CD14-positive monocyte (primary cell): ENCODE results near the gene STARD10. TPM values are rescaled to one million over a fixed set of nuclear protein-coding genes. Genes with fewer than 3 reads are reported as not detected.
A peak's percentile ranks its signal among the peaks of the same experiment; 100 is the strongest.

ENCODE experiments used
- DNase-seq, 3 donors: peaks; one replicate each; pipeline ENCODE4 v3.0.0-alpha.2; 2011 to 2022
- H2AFZ ChIP-seq: 2 replicates; pipeline ENCODE4 v1.6.0; 2012; ENCODE audit warnings: mild to moderate bottlenecking, low read depth, low read length, inconsistent platforms; ENCODE audit not compliant: insufficient read depth, poor library complexity, severe bottlenecking
- H3K27ac ChIP-seq, 2 donors: 1 replicate in 1 of 2; 2 replicates in 1 of 2; pipeline ENCODE4 v1.5.1; 2012 to 2013; ENCODE audit warnings: low read length in 2 of 2, control low read depth in 1 of 2, inconsistent platforms in 1 of 2, low read depth in 1 of 2, mild to moderate bottlenecking in 1 of 2
- H3K27me3 ChIP-seq, 2 donors: one replicate each; pipeline versions ENCODE4 v1.6.0 to v1.6.1; 2011 to 2013; ENCODE audit warnings: low read length in 2 of 2; ENCODE audit not compliant: control insufficient read depth in 2 of 2, insufficient read depth in 2 of 2
- H3K36me3 ChIP-seq, 2 donors: replicated peaks in 1 of 2; 1 replicate in 1 of 2; 2 replicates in 1 of 2; pipeline versions ENCODE4 v1.5.1 to v1.6.1; 2012 to 2013; ENCODE audit warnings: low read length in 2 of 2, control low read depth in 1 of 2, inconsistent platforms in 1 of 2, mild to moderate bottlenecking in 1 of 2; ENCODE audit not compliant: insufficient read depth in 2 of 2, control insufficient read depth in 1 of 2
- H3K4me1 ChIP-seq, 2 donors: 1 replicate in 1 of 2; 2 replicates in 1 of 2; pipeline versions ENCODE4 v1.5.1 to v1.6.1; 2012 to 2013; ENCODE audit warnings: low read length in 2 of 2, control low read depth in 1 of 2, inconsistent platforms in 1 of 2, mild to moderate bottlenecking in 1 of 2, moderate library complexity in 1 of 2; ENCODE audit not compliant: insufficient read depth in 2 of 2, control insufficient read depth in 1 of 2
- H3K4me2 ChIP-seq: replicated peaks from 2 replicates; pipeline ENCODE3; 2012; ENCODE audit warnings: low read length, moderate library complexity, mild to moderate bottlenecking; ENCODE audit not compliant: poor library complexity, severe bottlenecking; ENCODE audit errors: extremely low read depth
- H3K4me3 ChIP-seq, 3 experiments: fragments of 200-600 bp in 1 of 3; sonication (generic) in 1 of 3; replicated peaks in 1 of 3; 1 replicate in 2 of 3; 2 replicates in 1 of 3; pipeline ENCODE4 v1.5.1; 2011 to 2013; ENCODE audit warnings: low read length in 3 of 3, mild to moderate bottlenecking in 3 of 3, control low read depth in 2 of 3, low read depth in 2 of 3, inconsistent platforms in 1 of 3, moderate library complexity in 1 of 3
- H3K79me2 ChIP-seq: 2 replicates; pipeline ENCODE4 v1.6.0; 2012; ENCODE audit warnings: mild to moderate bottlenecking, control low read depth, inconsistent platforms, low read length, moderate library complexity; ENCODE audit not compliant: insufficient read depth
- H3K9ac ChIP-seq: 2 replicates; pipeline ENCODE4 v1.6.0; 2017; ENCODE audit warnings: low read length, mild to moderate bottlenecking; ENCODE audit not compliant: insufficient read depth, poor library complexity, severe bottlenecking
- H3K9me3 ChIP-seq, 2 donors: replicated peaks in 1 of 2; 1 replicate in 1 of 2; 2 replicates in 1 of 2; pipeline versions ENCODE4 v1.5.1 to v1.6.1; 2012 to 2013; ENCODE audit warnings: low read length in 2 of 2, control low read depth in 1 of 2; ENCODE audit not compliant: control insufficient read depth in 1 of 2, insufficient read depth in 1 of 2
- H4K20me1 ChIP-seq: 2 replicates; pipeline ENCODE4 v1.6.0; 2012; ENCODE audit warnings: mild to moderate bottlenecking, low read length, control low read depth, moderate library complexity; ENCODE audit not compliant: insufficient read depth
- H3K27ac Mint-ChIP-seq, 7 donors: one replicate each; pipeline ENCODE4 v1.8.0; 2020; ENCODE audit warnings: mild to moderate bottlenecking in 7 of 7, mixed read lengths in 7 of 7, moderate library complexity in 6 of 7, inconsistent platforms in 2 of 7
- H3K27me3 Mint-ChIP-seq, 3 donors: one replicate each; pipeline ENCODE4 v1.8.0; 2021 to 2022; ENCODE audit warnings: low read depth in 3 of 3, mild to moderate bottlenecking in 3 of 3, mixed read lengths in 3 of 3, moderate library complexity in 3 of 3, inconsistent platforms in 1 of 3
- H3K36me3 Mint-ChIP-seq, 2 donors: one replicate each; pipeline ENCODE4 v1.8.0; 2020; ENCODE audit warnings: mixed read lengths in 2 of 2, inconsistent platforms in 1 of 2, mild to moderate bottlenecking in 1 of 2
- H3K4me1 Mint-ChIP-seq: one replicate; pipeline ENCODE4 v1.8.0; 2020; ENCODE audit warnings: mild to moderate bottlenecking, mixed read lengths
- H3K4me3 Mint-ChIP-seq, 2 donors: one replicate each; pipeline ENCODE4 v1.8.0; 2020; ENCODE audit warnings: mild to moderate bottlenecking in 2 of 2, mixed read lengths in 2 of 2, moderate library complexity in 1 of 2
- H3K9me3 Mint-ChIP-seq, 7 donors: one replicate each; pipeline ENCODE4 v1.8.0; 2020 to 2022; ENCODE audit warnings: mixed read lengths in 7 of 7, mild to moderate bottlenecking in 6 of 7, moderate library complexity in 6 of 7, inconsistent platforms in 2 of 7
- WGBS: methylation state at CpG from one replicate; pipeline ENCODE4 v1.1.5; 2013; ENCODE audit warnings: missing lambda C conversion rate; ENCODE audit not compliant: insufficient coverage; 5-methylcytosine and 5-hydroxymethylcytosine counted together
- intact Hi-C, 2 donors: fragments of 100-400 bp; cut with micrococcal nuclease; formaldehyde crosslinking; loops; one replicate each; pipeline versions ENCODE4 v1.15.0 to v1.15.1; 2023
- polyA plus RNA-seq, 3 donors: library from polyadenylated mRNA; depleted of rRNA in 1 of 3; unstranded in 2 of 3; stranded (reverse) in 1 of 3; fragments of 300-500 nt in 2 of 3; fragments of >200 nt in 1 of 3; fragmentation: Illumina TruSeq in 2 of 3; gene quantifications; 1 replicate in 2 of 3; 2 replicates in 1 of 3; pipeline ENCODE4 v1.2.3, GENCODE V29; 2012 to 2021
- TF ChIP-seq, protein P1 (sequence below): fragments of 200-600 bp; IDR thresholded peaks from one replicate; pipeline ENCODE4 v1.8.0; 2022; ENCODE audit warnings: antibody characterized with exemption, mild to moderate bottlenecking

Gene STARD10
- polyA plus RNA-seq, 3 donors: 13.6 to 18.7 (median 15.4) TPM

- Mint-ChIP-seq H3K27me3 (peaks cover 0 to 2% (median 2%) of the 10 kb centered on the region in 3 donors), H3K4me1 (peaks cover 4% of the 10 kb centered on the region), H3K27ac (peak overlapping the region in 5 of 7 donors; percentile 15 to 87 (median 73)), H3K4me3 (no peak overlapping the region), H3K36me3 (peaks cover 91 to 100% of the 10 kb centered on the region in 2 donors), H3K9me3 (no peaks in the 10 kb centered on the region)
- Histone ChIP-seq H4K20me1 (peaks cover 100% of the 10 kb centered on the region), H3K27ac (peak overlapping the region in 1 of 2 donors; percentile 6), H3K4me1 (no peaks in the 10 kb centered on the region), H2AFZ (no peak overlapping the region), H3K36me3 (peaks cover 100% of the 10 kb centered on the region in 2 donors), H3K9me3 (no peaks in the 10 kb centered on the region), H3K9ac (no peak overlapping the region), H3K4me3 (no peak overlapping the region), H3K79me2 (peaks cover 91% of the 10 kb centered on the region), H3K27me3 (no peaks in the 10 kb centered on the region), H3K4me2 (no peak overlapping the region)
- WGBS: 95% methylated on average over 5 of the region's 5 CpGs
- intact Hi-C loops: no loop called here
- DNase-seq: no peak
- TF ChIP-seq, protein P1, sequence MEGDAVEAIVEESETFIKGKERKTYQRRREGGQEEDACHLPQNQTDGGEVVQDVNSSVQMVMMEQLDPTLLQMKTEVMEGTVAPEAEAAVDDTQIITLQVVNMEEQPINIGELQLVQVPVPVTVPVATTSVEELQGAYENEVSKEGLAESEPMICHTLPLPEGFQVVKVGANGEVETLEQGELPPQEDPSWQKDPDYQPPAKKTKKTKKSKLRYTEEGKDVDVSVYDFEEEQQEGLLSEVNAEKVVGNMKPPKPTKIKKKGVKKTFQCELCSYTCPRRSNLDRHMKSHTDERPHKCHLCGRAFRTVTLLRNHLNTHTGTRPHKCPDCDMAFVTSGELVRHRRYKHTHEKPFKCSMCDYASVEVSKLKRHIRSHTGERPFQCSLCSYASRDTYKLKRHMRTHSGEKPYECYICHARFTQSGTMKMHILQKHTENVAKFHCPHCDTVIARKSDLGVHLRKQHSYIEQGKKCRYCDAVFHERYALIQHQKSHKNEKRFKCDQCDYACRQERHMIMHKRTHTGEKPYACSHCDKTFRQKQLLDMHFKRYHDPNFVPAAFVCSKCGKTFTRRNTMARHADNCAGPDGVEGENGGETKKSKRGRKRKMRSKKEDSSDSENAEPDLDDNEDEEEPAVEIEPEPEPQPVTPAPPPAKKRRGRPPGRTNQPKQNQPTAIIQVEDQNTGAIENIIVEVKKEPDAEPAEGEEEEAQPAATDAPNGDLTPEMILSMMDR: no peak
Observed at GRCh38 chr11:72706579-72706978, 87.3 kb downstream of the STARD10 start.

DNA sequence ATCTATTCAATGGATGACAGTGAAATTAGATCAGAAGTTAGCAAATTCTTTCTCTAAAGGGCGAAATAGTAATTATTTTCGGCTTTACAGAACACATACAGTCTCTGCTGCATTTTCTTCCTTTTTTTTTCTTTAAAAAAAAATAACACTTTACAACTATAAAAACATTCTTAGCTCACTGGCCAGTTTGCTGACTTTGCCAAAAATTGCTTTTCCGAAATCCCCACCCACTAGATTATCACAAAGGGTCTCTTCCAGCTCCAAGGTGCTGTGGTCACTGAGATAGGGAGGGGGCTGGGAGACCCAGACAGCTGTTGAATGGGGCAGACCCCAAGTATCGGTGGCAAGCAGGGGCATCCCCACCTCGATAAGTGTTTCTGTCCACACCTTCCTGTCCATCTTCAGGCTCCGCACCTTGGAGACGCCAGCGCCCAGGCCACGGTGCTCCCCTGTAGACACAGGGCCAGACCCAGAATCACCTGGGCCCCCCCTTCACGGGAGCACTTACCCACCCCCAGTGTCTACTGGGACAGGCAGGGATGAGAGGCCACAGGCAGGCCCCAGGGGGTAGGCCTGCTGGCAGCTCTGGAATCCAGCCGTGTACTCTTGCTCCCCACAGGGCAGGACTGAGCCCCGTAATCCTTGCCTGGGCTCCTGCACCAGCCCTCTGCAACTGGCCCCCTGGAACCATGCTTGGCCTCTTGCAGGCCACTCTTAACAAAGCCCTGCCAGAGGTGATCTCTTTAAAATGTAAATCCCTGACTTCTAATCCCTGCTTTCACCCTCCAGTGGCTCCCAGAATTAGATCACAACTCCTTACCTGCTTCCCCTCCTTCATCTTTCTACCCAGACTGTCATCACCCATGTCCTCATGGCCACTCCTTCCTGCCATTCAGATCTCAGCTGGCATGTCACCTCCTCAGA is 88.1 kb downstream of the STARD10 start:
- DNase-seq: no peak
- Histone ChIP-seq H3K27me3 (no peaks in the 10 kb centered on the region), H3K9me3 (no peaks in the 10 kb centered on the region), H3K4me2 (no peak overlapping the region), H3K4me3 (no peak overlapping the region), H3K36me3 (peaks cover 100% of the 10 kb centered on the region in 2 donors), H3K79me2 (peaks cover 86% of the 10 kb centered on the region), H3K4me1 (no peaks in the 10 kb centered on the region), H3K27ac (peak overlapping the region in 1 of 2 donors; percentile 24), H4K20me1 (peaks cover 100% of the 10 kb centered on the region), H2AFZ (no peak overlapping the region), H3K9ac (no peak overlapping the region)
- H3K9me3 Mint-ChIP-seq: no peaks in the 10 kb centered on the region
- H3K27ac Mint-ChIP-seq: peak overlapping the region in 5 of 7 donors; percentile 43 to 87 (median 46)
- H3K36me3 Mint-ChIP-seq: peaks cover 91 to 100% of the 10 kb centered on the region in 2 donors
- TF ChIP-seq, protein P1: no peak
- 96% methylated on average over 8 of the region's 12 CpGs for WGBS
- H3K27me3 Mint-ChIP-seq: peaks cover 0 to 2% (median 2%) of the 10 kb centered on the region in 3 donors
- H3K4me3 Mint-ChIP-seq: no peak overlapping the region
- peaks cover 4% of the 10 kb centered on the region for H3K4me1 Mint-ChIP-seq
- intact Hi-C loops: no loop called here
